Stimulated activated naive CD8-positive, alpha-beta T cell treated with anti-CD3 and anti-CD28 coated beads, Interleukin-15, Interleukin-2, amounts not matched to agents 100 ng/mL and 50 ng/mL, for 24 hours (primary cell): ENCODE results near the gene MCF2L2.

Source experiments
- H3K27ac Mint-ChIP-seq: one replicate; pipeline ENCODE4 v1.8.0; 2021; ENCODE audit warnings: mild to moderate bottlenecking, mixed read lengths
- H3K27me3 Mint-ChIP-seq: one replicate; pipeline ENCODE4 v1.8.0; 2021; ENCODE audit warnings: mixed read lengths
- H3K36me3 Mint-ChIP-seq: one replicate; pipeline ENCODE4 v1.8.0; 2021; ENCODE audit warnings: low read depth, mixed read lengths
- H3K4me1 Mint-ChIP-seq: one replicate; pipeline ENCODE4 v1.8.0; 2021; ENCODE audit warnings: low read depth, mixed read lengths
- H3K4me3 Mint-ChIP-seq: one replicate; pipeline ENCODE4 v1.8.0; 2021; ENCODE audit warnings: mild to moderate bottlenecking, mixed read lengths
- H3K9me3 Mint-ChIP-seq: one replicate; pipeline ENCODE4 v1.8.0; 2021; ENCODE audit warnings: mixed read lengths

The MCF2L2 gene

DNA sequence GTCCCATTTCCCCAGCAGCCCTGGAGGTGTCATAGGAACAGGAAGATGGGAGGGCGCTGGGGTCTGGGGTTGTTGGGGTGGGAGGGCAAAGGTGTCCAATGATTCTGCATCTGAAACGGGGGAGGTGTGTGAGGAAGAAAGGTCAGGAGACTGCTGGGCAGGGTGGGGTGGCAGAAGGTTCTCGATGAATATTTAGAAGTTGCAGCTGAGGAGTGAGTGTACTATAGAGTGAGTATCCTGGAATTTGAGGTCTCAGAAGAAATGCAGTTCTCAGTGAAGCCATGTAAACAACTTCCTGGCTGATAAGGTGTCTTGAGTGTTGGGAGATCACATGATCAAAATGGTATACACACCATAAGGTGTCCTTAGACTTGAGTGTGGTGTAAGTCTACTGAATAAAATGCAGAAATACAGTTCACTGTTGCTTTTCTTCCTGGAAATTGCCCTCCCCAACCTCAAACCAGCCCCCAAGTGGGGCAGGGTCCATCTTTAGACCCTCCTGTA lies 165.5 kb downstream of the MCF2L2 start:
- Mint-ChIP-seq H3K36me3 (peaks cover 39% of the 10 kb centered on the region), H3K27ac (no peak overlapping the region), H3K4me1 (peaks cover 28% of the 10 kb centered on the region), H3K27me3 (no peaks in the 10 kb centered on the region), H3K4me3 (peak overlapping the region; percentile 8), H3K9me3 (no peaks in the 10 kb centered on the region)

DNA sequence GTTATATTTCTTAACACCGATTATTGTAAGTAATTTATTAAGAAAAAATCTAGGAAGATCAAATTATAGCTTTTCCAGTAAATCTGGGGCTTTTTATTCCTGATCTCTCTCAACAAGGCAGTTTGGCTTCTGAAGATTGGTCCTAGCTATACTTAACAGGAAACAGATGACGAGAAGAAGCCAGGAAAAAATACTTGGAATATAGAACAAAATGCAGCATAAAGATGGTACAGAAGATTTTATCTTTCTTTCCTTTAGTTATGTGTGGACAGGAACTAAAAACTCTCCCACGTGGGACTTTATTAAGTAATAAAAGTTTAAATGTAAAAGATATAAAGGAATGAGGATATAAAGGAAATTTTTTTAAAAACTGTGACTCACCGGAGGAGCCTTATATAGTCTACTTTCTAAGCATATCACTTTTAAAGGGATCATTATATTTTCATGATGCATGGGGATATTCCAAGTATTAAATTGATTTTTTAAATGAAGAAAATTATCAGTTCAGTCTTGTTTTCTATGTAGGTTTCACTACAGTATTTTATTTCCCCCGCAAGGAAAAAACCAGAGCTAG lies 167.2 kb downstream of the MCF2L2 start:
- Mint-ChIP-seq H3K4me1 (peaks cover 43% of the 10 kb centered on the region), H3K4me3 (no peak overlapping the region), H3K27ac (no peak overlapping the region), H3K36me3 (peaks cover 42% of the 10 kb centered on the region), H3K27me3 (peaks cover 10% of the 10 kb centered on the region), H3K9me3 (no peaks in the 10 kb centered on the region)

DNA sequence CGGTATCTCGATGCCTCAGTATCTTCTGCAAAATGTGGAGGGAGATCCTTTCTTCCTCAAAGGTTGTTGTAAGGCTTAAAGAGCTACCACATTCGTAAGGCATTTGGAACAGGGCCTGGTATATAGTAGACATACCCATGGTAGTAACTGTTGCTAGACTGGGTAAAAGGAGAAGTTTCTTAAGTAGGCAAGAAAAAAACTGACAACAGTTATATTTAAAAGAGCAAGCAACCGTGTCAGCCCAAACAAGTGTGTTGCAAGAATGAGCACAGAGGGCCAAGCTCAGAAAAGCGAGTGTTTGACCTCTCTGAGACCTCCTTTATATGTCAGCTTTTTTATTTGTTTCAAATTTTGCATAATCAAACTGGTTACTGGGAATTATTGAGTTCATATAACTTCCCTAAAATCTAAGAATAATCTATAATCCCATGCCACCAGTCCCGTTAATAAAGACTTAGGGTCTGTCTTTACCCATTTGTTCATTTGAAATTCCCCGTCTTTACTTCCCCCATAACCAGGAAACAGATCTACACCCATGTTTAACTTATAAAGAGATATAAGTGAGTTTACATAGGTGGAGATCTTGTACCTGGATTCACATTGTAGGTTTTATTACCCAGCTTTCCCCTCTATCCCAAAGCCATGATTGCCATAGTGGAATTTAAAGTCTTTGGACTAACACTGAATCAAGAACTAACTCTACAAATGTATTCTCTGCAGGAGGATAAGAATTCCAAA lies 168.1 kb downstream of the MCF2L2 start:
- Mint-ChIP-seq H3K27ac (no peak overlapping the region), H3K9me3 (no peaks in the 10 kb centered on the region), H3K4me1 (peaks cover 49% of the 10 kb centered on the region), H3K4me3 (no peak overlapping the region), H3K36me3 (peaks cover 48% of the 10 kb centered on the region), H3K27me3 (peaks cover 14% of the 10 kb centered on the region)

DNA sequence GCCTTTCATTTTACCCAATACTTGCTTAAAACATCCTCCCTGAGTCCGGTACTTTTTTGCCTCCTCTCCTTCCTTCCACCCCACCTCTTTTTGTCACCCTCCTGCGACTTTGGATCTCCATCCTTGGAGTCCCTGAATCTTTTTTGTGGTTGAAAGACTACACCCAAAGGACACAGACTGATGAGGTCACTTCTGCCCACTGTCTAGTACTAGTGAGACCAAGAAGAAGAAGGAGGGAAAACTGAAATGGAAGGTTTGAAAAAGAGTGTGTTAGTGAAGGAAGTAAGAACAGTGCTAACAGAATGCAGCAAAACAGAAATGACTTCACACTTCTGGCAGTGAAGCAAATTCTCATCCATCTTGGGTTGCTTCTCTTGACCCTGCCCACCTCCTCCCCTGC lies 168.8 kb downstream of the MCF2L2 start:
- Mint-ChIP-seq H3K4me1 (peaks cover 55% of the 10 kb centered on the region), H3K9me3 (no peaks in the 10 kb centered on the region), H3K27ac (peak overlapping the region; percentile 21), H3K27me3 (peaks cover 19% of the 10 kb centered on the region), H3K36me3 (peaks cover 55% of the 10 kb centered on the region), H3K4me3 (no peak overlapping the region)

DNA sequence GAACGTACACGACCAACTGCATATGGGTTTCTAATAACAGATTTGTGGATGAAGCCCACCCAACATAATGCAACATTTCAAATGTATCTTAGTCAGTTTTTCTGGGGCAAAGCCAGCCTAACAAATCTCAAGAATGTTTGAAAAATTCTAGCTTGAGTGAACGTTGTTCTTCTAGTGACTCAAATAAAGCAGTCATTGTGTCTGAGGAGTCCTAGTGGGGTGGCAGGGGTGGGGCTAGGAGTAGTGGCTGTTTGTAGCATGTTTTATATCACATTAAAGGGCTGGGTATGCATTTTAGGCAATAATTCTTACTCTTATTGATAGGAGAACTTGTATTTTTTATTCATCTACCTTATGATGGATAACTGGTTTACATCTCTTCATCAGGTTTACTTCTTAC lies 169.3 kb downstream of the MCF2L2 start:
- H3K27me3 Mint-ChIP-seq, result peaks cover 19% of the 10 kb centered on the region
- H3K27ac Mint-ChIP-seq, result no peak overlapping the region
- no peaks in the 10 kb centered on the region for H3K9me3 Mint-ChIP-seq
- H3K4me1 Mint-ChIP-seq, result peaks cover 55% of the 10 kb centered on the region
- H3K4me3 Mint-ChIP-seq, result no peak overlapping the region
- H3K36me3 Mint-ChIP-seq, result peaks cover 56% of the 10 kb centered on the region

DNA sequence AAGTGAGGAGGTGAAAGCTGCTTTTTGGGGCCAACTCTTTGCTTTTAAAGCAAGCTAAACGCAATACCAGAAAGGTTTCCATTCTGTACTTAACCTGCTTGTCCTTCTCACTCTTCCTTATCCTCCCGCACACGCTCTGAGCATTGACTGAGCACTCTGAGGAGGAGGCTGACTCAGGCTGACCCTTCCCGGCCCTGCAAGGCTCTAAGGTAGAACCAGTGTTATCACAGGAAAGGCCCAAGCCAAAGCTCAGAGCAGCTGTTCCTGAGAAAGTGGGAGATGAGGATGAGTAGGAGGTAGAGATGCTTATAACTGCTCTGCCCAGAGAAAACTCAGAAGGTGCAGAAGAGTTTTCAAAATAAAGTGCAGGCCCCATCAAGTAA lies 173.1 kb downstream of the MCF2L2 start:
- H3K27ac Mint-ChIP-seq, result peak overlapping the region; percentile 91
- no peaks in the 10 kb centered on the region for H3K9me3 Mint-ChIP-seq
- H3K4me3 Mint-ChIP-seq, result peak overlapping the region; percentile 90
- H3K27me3 Mint-ChIP-seq, result peaks cover 24% of the 10 kb centered on the region
- H3K4me1 Mint-ChIP-seq, result peaks cover 56% of the 10 kb centered on the region
- peaks cover 51% of the 10 kb centered on the region for H3K36me3 Mint-ChIP-seq

DNA sequence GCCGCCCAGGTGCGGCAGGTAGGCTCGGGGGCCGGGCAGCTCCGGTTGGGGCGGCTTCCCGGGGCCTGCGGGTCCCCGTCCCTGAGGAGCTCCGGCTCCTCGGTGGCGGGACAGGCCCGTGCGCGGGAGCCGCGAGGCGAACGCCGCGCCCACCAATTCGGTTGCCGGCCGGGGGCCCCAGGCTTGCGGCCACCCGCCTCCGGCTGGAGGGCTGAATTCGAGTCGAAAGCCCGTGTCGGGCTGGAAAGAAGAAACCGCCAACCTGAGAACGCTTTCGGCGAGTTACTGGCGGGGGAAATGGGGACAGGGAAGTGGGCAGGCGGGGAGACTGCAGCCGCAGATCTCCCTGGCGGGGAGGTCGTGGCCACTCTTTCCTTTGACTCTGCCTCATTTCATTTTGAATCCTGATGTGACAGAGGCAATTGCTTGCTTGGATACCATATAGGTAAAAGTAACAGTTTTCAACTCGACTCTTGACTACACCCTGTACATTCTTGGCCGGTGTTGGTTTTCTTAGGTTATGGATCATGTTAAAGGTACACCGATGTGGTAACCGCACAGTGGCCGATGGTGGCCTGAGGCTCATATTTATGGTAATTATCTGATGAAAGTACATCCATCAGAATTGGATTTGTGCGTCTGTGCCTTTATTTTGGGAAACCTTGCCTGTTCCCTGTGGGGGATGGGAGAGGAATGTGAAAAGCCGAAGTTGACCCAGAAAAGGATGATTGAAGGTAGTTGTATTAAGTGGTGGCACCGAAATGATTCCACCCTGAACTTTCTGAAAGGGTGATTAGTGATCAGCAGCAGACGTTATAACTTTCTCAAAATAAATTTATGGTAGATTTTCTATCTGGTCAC lies 173.7 kb downstream of the MCF2L2 start:
- H3K9me3 Mint-ChIP-seq, result no peaks in the 10 kb centered on the region
- peaks cover 50% of the 10 kb centered on the region for H3K4me1 Mint-ChIP-seq
- H3K4me3 Mint-ChIP-seq, result peak overlapping the region; percentile 90
- H3K27me3 Mint-ChIP-seq, result peaks cover 25% of the 10 kb centered on the region
- peak overlapping the region; percentile 91 for H3K27ac Mint-ChIP-seq
- peaks cover 46% of the 10 kb centered on the region for H3K36me3 Mint-ChIP-seq

DNA sequence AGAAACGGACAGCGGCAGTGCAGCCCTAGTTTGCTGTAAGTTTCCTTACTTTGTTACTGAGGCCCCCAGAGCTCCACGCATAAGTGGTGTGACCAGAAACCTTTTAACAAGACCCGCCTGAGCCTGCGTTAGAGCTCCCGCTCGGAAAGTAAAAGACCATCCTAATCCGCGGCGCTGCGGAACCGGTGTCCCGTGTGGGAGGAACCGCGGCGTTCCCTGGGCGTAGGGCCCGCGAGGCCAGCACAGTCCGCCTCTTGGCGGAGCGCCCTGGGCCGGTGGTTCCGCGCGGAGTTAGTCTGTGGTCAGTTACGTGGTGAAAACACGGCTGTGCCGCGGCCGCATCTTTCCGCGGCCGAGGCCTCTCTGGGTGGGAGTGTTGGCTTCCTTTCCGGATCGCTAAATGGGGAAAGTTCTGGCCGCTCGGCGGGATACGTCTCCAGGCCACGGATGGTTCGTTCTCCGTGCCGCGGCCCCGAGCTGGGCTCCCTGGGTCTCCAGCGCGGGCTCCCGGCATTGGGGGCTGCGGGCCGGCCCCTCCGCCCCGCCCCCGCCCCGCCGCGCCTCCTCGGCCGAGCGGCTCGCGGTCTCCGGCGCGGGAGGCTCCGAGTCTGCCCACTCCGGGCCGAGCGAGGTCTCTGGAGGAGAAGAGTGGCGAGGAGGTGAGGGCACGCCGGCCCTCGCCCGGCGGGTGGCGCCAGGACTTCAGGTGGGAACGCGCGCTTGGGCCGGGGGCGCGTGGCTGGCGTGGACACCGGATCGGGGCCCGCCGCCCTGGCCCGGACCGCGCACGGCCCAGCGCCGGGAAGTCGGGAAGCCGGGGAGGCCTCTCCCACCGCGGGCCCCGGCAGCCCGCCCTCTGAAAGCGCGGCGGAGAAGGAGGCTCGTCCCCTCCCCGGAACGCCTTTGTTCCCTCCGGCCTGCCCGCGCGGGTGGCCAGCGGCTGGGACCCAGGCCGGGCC lies 174.6 kb downstream of the MCF2L2 start:
- Mint-ChIP-seq H3K36me3 (peaks cover 37% of the 10 kb centered on the region), H3K9me3 (no peaks in the 10 kb centered on the region), H3K4me1 (peaks cover 45% of the 10 kb centered on the region), H3K27ac (peak overlapping the region; percentile 80), H3K4me3 (peak overlapping the region; percentile 83), H3K27me3 (peaks cover 25% of the 10 kb centered on the region)

DNA sequence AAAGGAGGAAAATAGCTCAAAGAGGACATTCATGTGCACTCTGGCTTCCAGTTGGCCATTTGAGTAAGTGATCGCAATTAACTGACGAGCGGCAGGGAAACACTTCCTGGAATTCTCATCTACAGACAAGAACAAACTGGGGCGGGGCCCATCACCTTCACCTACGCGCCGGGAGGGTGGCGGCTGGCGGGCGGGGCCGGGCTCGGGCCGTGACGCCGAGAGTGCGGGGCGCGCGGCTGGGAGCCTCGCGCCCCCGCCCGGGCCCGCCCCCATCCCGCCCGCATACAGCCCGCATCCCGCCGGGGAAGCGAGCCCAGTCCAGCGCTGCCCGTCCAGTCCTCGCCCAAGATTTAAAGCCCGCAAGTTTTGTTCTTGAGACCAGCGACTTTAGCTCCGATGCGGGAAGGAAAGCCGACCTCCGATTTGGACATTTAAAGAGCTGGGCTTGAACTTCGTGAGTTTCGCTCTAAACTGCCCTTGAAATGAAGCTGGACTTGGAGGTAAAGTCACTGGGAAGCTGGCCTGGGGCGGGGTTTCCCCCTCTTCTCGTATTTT lies 175.4 kb downstream of the MCF2L2 start, which contains the start of gene B3GNT5:
B3GNT5 (plus strand) TSS at position 281 of the 555 bp plus-strand sequence. CDS start 16,546 bp downstream, outside the sequence.
- no peaks in the 10 kb centered on the region for H3K9me3 Mint-ChIP-seq
- H3K4me1 Mint-ChIP-seq, result peaks cover 38% of the 10 kb centered on the region
- peak within 1 kb of the TSS; percentile 80 for H3K27ac Mint-ChIP-seq
- H3K36me3 Mint-ChIP-seq, result peaks cover 30% of the 10 kb centered on the region
- H3K27me3 Mint-ChIP-seq, result peaks cover 25% of the 10 kb centered on the region
- H3K4me3 Mint-ChIP-seq, result peak within 1 kb of the TSS; percentile 83

DNA sequence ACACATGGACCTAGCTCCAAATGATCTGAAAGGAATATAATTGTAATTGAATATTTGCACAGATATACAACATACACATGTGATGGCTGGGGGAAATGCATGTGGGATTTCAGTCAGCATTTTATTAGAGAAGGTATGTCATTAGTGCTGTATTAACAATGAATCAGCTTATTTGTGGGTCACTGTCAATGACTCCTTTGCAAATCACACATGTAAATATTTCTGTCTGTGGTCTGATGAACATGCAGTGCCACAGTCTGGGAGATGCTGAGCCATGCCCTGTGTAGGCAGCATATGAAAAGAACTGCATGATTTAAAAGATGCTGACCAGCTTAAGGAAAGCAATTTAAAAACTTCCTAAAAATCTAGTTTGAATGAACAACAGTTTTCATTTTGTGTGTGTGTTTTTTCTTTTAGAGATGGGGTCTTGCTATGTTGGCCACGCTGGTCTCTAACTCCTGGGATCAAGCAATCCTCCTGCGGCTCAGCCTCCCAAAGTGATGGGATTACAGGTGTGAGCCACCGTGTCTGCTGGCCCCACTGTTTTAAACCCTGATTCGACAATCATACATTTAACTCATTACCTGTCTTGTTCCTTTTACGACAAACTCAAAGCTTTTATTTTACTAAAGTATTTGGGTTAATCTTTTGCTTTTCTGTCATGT lies 176.2 kb downstream of the MCF2L2 start:
- peaks cover 32% of the 10 kb centered on the region for H3K4me1 Mint-ChIP-seq
- H3K36me3 Mint-ChIP-seq, result peaks cover 23% of the 10 kb centered on the region
- peaks cover 21% of the 10 kb centered on the region for H3K27me3 Mint-ChIP-seq
- peak overlapping the region; percentile 17 for H3K27ac Mint-ChIP-seq
- H3K9me3 Mint-ChIP-seq, result no peaks in the 10 kb centered on the region
- peak overlapping the region; percentile 83 for H3K4me3 Mint-ChIP-seq

DNA sequence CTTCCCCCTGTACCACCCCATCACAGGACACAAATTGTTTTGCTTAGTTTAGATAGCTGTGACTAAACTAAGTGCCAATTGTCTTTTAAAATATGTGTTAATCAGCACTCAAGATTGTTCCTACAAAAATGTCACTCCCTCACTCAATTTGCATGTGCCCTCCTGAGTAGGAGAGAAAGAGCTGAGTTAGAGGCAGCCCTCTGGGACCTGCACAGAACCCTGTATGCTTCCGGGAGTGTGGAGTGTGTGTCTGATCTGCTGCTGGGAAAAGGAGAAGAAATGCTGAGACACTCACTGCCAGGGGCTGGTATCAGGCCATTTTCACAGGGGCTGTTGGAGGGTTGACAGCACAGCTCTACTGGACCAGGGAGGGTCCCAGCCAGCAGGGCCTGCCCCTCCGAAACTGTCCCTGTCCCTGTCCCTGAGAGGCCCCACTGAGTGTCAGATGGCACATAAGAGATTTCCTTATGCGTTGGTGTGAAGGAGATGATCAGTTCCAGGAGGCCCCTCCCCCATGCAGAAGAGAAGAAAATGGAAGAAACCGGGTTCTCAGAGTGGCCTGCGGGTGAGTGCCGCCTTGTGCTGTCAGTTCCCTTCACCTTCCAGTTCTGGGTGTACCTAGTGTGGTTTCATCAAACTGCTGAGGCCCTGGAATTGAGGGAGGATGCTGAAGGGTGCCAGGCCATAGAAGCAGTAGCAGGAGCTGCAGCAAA lies 179.3 kb downstream of the MCF2L2 start:
- Mint-ChIP-seq H3K27ac (no peak overlapping the region), H3K4me1 (peaks cover 21% of the 10 kb centered on the region), H3K9me3 (no peaks in the 10 kb centered on the region)

DNA sequence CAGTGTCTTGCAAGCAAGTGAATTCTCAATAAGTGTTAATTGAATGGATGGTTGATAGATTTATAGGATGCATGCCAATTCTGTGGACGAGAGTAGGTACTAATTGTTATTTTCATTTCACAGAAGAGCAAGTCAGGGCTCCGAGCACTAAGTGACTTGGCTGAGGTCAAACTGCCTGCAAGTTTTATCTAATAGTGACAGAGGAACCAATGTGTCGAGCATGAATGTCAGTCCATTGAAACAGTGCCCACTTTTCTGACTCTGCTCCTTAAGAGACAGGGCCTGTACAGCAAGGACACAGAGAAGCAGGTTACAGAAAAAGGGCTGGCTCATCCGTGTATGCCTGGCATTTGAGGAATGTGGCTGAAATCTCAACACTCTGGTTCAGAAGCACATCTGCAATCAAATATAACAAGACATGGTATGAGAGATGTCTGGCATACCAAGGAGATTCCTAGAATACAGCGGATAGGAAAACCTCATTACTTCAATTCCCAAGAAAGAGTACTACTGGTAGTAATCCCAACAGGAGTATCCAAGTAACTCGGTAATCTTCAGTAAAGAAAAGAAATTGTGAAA lies 181.3 kb downstream of the MCF2L2 start:
- peaks cover 9% of the 10 kb centered on the region for H3K36me3 Mint-ChIP-seq
- H3K27me3 Mint-ChIP-seq, result peaks cover 6% of the 10 kb centered on the region
- peaks cover 15% of the 10 kb centered on the region for H3K4me1 Mint-ChIP-seq
- H3K27ac Mint-ChIP-seq, result no peak overlapping the region
- peaks cover under 1% of the 10 kb centered on the region for H3K9me3 Mint-ChIP-seq
- no peak overlapping the region for H3K4me3 Mint-ChIP-seq

More for the DNA sequence above, 179.3 kb downstream of the MCF2L2 start:
- H3K27me3 Mint-ChIP-seq, result peaks cover 6% of the 10 kb centered on the region
- H3K4me3 Mint-ChIP-seq, result no peak overlapping the region
- peaks cover 2% of the 10 kb centered on the region for H3K36me3 Mint-ChIP-seq
